ENCODE results near the gene UFSP1.

UFSP1 gene

DNA sequence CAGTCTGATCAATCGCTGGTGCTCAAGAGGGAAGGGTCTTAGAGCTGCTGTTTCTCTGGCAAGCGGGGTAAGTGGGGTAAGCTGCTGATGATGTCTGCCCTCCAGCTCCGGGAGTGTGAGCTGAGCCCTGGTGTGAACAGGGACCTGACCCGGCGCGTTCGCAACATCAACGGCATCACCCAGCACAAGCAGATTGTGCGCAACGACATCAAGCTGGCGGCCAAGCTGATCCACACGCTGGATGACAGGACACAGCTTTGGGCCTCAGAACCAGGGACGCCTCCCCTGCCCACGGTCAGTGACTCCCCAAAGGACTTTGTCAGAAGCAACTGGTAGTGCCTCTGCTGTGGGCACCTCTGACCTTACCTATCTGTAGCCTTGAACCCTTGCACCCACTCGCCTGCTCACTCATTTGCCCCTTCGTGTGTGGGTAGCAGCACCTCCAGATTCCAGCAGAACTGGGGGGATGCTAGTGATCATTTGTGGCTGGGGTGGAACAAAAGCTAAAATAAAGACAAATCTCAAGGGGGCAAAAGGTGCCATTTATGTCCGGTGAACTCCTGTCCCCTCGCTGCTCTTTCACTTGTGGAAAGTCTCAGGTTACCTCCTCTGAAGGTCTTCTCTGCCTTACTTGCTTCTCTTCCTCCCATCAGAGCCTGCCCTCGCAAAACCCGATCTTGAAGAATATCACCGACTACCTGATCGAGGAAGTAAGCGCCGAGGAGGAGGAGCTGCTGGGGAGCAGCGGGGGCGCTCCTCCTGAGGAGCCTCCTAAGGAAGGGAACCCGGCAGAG, 3.2 kb downstream of the UFSP1 start:
- Histone ChIP-seq H3K79me1 (ENCODE audit: low read length) (peaks cover 20% of the 10 kb centered on the region), H3K4ac (ENCODE audit: low read depth, low read length) (no peak overlapping the region), H2BK120ac (ENCODE audit: insufficient read depth, low read length, poor library complexity) (no peak overlapping the region), H2BK5ac (ENCODE audit: low read depth, low read length, poor library complexity) (no peak overlapping the region), H4K91ac (ENCODE audit: low read depth, low read length) (no peak overlapping the region), H4K12ac (ENCODE audit: low read depth, low read length) (no peak overlapping the region), H3K4me2 (ENCODE audit: low read length) (no peak overlapping the region), H3K18ac (ENCODE audit: low read length) (no peak overlapping the region), H3K79me2 (ENCODE audit: control insufficient read depth, insufficient read depth, low read length, poor library complexity) (peaks cover 17% of the 10 kb centered on the region), H3K4me3 (ENCODE audit: low read depth, low read length) (no peak overlapping the region), H3K14ac (ENCODE audit: low read length) (no peak overlapping the region), H4K8ac (ENCODE audit: low read depth, low read length) (no peak overlapping the region), H3K27me3 (ENCODE audit: insufficient read depth, low read length) (no peaks in the 10 kb centered on the region), H3K27ac (ENCODE audit: low read depth, low read length) (no peak overlapping the region), H3K36me3 (ENCODE audit: control insufficient read depth in 1 of 2, insufficient read depth in 2 of 2, low read length in 2 of 2) (peaks cover 72 to 75% of the 10 kb centered on the region in 2 experiments), H3K23ac (ENCODE audit: low read length) (no peak overlapping the region), H3K9me3 (ENCODE audit: insufficient read depth, low read depth, low read length) (no peaks in the 10 kb centered on the region), H3K4me1 (ENCODE audit: control insufficient read depth in 1 of 2, insufficient read depth in 2 of 2, low read length in 2 of 2) (peaks cover 7 to 16% of the 10 kb centered on the region in 2 experiments), H2BK12ac (ENCODE audit: low read length) (no peak overlapping the region), H2AK5ac (ENCODE audit: low read length) (no peak overlapping the region), H2AFZ (ENCODE audit: insufficient read depth, low read length, poor library complexity) (no peak overlapping the region), H3K9ac (ENCODE audit: low read length) (no peak overlapping the region)
- DNase-seq, result no peak
- WGBS (ENCODE audit: extremely low coverage, insufficient coverage, insufficient read length), result no CpG with 5 or more reads among the region's 27 CpGs

DNA sequence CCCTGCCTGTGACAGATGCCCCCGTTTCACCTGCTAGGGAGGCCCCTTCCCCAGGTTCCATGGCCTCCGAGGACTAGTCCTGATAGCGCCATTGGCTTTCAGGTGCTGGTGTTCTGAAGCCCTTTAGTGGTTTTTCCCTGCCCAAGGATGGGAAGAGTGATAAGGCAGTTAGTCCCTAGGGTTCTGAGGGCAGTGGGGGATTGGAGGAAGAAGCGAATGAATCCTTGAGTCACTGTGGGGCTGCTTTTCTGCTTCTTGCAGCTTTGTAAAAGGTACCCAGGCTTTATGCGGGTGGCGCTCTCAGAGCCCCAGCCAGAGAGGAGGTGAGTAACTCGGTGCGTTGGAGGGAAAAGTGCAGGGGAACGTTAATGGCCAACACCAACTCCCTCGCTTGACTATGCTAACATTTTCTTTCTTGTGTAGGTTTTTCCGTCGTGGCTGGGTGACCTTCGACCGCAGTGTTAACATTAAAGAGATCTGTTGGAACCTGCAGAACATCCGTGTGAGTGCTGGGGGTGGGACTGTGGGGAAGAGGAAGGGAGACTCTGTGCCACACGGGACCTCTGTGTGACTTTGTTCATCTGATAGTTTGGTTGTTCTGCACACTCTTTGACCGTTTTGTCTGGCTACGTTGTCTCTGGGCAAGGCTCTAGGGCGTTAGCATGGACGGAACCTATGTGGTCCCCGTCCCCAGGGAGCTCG, 3.9 kb downstream of the UFSP1 start:
- H2AK5ac ChIP-seq (ENCODE audit: low read length), result no peak overlapping the region
- no peak overlapping the region for H4K91ac ChIP-seq (ENCODE audit: low read depth, low read length)
- no peak overlapping the region for H2BK120ac ChIP-seq (ENCODE audit: insufficient read depth, low read length, poor library complexity)
- DNase-seq, result no peak
- peaks cover 11% of the 10 kb centered on the region for H3K79me2 ChIP-seq (ENCODE audit: control insufficient read depth, insufficient read depth, low read length, poor library complexity)
- peaks cover 0 to 8% of the 10 kb centered on the region in 2 experiments for H3K4me1 ChIP-seq (ENCODE audit: control insufficient read depth in 1 of 2, insufficient read depth in 2 of 2, low read length in 2 of 2)
- no peak overlapping the region for H4K12ac ChIP-seq (ENCODE audit: low read depth, low read length)
- H3K27ac ChIP-seq (ENCODE audit: low read depth, low read length), result no peak overlapping the region
- no peak overlapping the region for H3K4me2 ChIP-seq (ENCODE audit: low read length)
- H3K9ac ChIP-seq (ENCODE audit: low read length), result no peak overlapping the region
- H3K79me1 ChIP-seq (ENCODE audit: low read length), result peaks cover 12% of the 10 kb centered on the region
- H3K36me3 ChIP-seq (ENCODE audit: control insufficient read depth in 1 of 2, insufficient read depth in 2 of 2, low read length in 2 of 2), result peaks cover 77 to 81% of the 10 kb centered on the region in 2 experiments
- no peak overlapping the region for H3K4me3 ChIP-seq (ENCODE audit: low read depth, low read length)
- no CpG with 5 or more reads among the region's 22 CpGs for WGBS (ENCODE audit: extremely low coverage, insufficient coverage, insufficient read length)
- no peaks in the 10 kb centered on the region for H3K27me3 ChIP-seq (ENCODE audit: insufficient read depth, low read length)
- H2AFZ ChIP-seq (ENCODE audit: insufficient read depth, low read length, poor library complexity), result no peak overlapping the region
- H3K18ac ChIP-seq (ENCODE audit: low read length), result no peak overlapping the region
- no peaks in the 10 kb centered on the region for H3K9me3 ChIP-seq (ENCODE audit: insufficient read depth, low read depth, low read length)
- no peak overlapping the region for H3K23ac ChIP-seq (ENCODE audit: low read length)
- no peak overlapping the region for H3K4ac ChIP-seq (ENCODE audit: low read depth, low read length)
- H2BK12ac ChIP-seq (ENCODE audit: low read length), result no peak overlapping the region
- H4K8ac ChIP-seq (ENCODE audit: low read depth, low read length), result no peak overlapping the region
- H3K14ac ChIP-seq (ENCODE audit: low read length), result no peak overlapping the region
- no peak overlapping the region for H2BK5ac ChIP-seq (ENCODE audit: low read depth, low read length, poor library complexity)

DNA sequence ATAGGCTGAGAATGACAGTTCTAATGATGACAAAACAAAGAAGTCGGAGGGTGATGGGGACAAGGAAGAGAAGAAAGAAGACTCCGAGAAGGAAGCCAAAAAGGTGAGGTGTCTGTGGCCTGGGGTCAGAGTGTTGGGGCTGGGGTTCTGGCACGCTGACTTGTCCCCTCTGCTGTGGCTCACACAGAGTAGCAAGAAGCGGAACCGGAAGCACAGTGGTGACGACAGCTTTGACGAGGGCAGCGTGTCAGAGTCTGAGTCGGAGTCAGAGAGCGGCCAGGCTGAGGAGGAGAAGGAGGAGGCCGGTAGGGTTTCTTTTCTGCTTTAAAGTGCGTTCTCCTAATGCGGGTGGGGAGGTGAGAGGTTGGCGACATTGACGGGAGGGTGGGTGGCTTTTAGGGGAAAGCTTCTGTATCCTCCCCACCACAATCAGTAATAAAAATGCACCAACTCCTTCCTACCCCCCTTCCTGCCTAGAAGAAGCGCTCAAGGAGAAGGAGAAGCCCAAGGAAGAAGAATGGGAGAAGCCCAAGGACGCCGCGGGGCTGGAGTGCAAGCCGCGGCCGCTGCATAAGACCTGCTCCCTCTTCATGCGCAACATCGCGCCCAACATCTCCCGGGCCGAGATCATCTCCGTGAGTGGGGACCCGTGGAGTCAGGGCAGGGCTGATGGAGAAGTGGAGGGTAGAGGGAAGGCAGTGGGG, 4.6 kb downstream of the UFSP1 start:
- WGBS (ENCODE audit: extremely low coverage, insufficient coverage, insufficient read length), result no CpG with 5 or more reads among the region's 29 CpGs
- Histone ChIP-seq H3K14ac (ENCODE audit: low read length) (no peak overlapping the region), H3K9me3 (ENCODE audit: insufficient read depth, low read depth, low read length) (no peaks in the 10 kb centered on the region), H3K23ac (ENCODE audit: low read length) (no peak overlapping the region), H2AK5ac (ENCODE audit: low read length) (no peak overlapping the region), H4K8ac (ENCODE audit: low read depth, low read length) (no peak overlapping the region), H3K4me3 (ENCODE audit: low read depth, low read length) (no peak overlapping the region), H4K91ac (ENCODE audit: low read depth, low read length) (no peak overlapping the region), H2BK120ac (ENCODE audit: insufficient read depth, low read length, poor library complexity) (no peak overlapping the region), H3K9ac (ENCODE audit: low read length) (no peak overlapping the region), H3K4ac (ENCODE audit: low read depth, low read length) (no peak overlapping the region), H3K27ac (ENCODE audit: low read depth, low read length) (no peak overlapping the region), H3K79me1 (ENCODE audit: low read length) (peaks cover 7% of the 10 kb centered on the region), H2BK5ac (ENCODE audit: low read depth, low read length, poor library complexity) (no peak overlapping the region), H2BK12ac (ENCODE audit: low read length) (no peak overlapping the region), H3K36me3 (ENCODE audit: control insufficient read depth in 1 of 2, insufficient read depth in 2 of 2, low read length in 2 of 2) (peaks cover 82 to 86% of the 10 kb centered on the region in 2 experiments), H3K27me3 (ENCODE audit: insufficient read depth, low read length) (no peaks in the 10 kb centered on the region), H3K18ac (ENCODE audit: low read length) (no peak overlapping the region), H2AFZ (ENCODE audit: insufficient read depth, low read length, poor library complexity) (no peak overlapping the region), H3K4me2 (ENCODE audit: low read length) (no peak overlapping the region), H3K4me1 (ENCODE audit: control insufficient read depth in 1 of 2, insufficient read depth in 2 of 2, low read length in 2 of 2) (peaks cover 0 to 8% of the 10 kb centered on the region in 2 experiments), H3K79me2 (ENCODE audit: control insufficient read depth, insufficient read depth, low read length, poor library complexity) (peaks cover 9% of the 10 kb centered on the region), H4K12ac (ENCODE audit: low read depth, low read length) (no peak overlapping the region)
- no peak for DNase-seq

DNA sequence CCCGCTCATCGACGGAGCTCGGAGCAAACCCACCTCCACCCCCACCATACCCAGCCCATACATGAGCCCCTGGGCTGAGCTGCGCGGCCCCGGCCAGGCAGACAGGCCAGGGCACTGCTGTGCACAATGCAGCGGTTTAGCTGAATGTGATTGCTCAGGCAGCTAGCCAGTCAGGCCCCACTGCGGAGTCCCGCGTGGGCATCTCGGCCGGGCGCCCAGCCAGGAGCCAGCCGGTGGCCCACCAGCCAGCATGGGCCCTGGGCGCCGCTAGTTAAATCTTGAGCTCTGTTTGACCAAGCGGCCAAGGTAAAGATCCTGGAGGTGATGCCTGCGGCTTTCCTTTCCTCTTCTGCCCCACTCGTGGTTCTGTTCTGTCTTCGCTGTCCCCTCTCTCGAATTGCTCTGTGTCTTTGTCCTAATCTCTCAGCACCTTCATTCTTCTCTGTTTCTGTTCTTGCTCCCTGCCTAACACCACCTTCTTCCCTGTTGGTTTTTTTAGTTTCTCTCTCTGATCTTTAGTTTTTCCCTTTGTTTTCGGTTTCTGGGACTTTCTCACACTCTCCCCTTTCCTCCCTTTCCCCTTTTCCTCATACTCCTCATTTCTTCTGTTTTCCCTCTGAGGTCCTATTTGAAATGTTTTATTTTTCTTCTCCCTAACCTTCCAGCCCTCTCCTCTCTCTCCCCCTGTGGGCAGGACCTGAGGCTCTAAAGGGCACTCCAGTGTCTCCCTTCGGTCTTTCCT, 6.6 kb downstream of the UFSP1 start:
- Histone ChIP-seq H4K12ac (ENCODE audit: low read depth, low read length) (no peak overlapping the region), H2BK120ac (ENCODE audit: insufficient read depth, low read length, poor library complexity) (no peak overlapping the region)

More for the DNA sequence above, 6.6 kb downstream of the UFSP1 start:
- Histone ChIP-seq H4K8ac (ENCODE audit: low read depth, low read length) (no peak overlapping the region), H3K9me3 (ENCODE audit: insufficient read depth, low read depth, low read length) (no peaks in the 10 kb centered on the region), H2AK5ac (ENCODE audit: low read length) (no peak overlapping the region), H3K4me1 (ENCODE audit: control insufficient read depth in 1 of 2, insufficient read depth in 2 of 2, low read length in 2 of 2) (no peaks in the 10 kb centered on the region), H3K79me2 (ENCODE audit: control insufficient read depth, insufficient read depth, low read length, poor library complexity) (peaks cover 9% of the 10 kb centered on the region), H2BK5ac (ENCODE audit: low read depth, low read length, poor library complexity) (no peak overlapping the region), H3K4me2 (ENCODE audit: low read length) (no peak overlapping the region), H3K23ac (ENCODE audit: low read length) (no peak overlapping the region), H3K27me3 (ENCODE audit: insufficient read depth, low read length) (no peaks in the 10 kb centered on the region), H3K79me1 (ENCODE audit: low read length) (no peaks in the 10 kb centered on the region), H3K14ac (ENCODE audit: low read length) (no peak overlapping the region), H3K18ac (ENCODE audit: low read length) (no peak overlapping the region), H2BK12ac (ENCODE audit: low read length) (no peak overlapping the region), H4K91ac (ENCODE audit: low read depth, low read length) (no peak overlapping the region), H3K36me3 (ENCODE audit: control insufficient read depth in 1 of 2, insufficient read depth in 2 of 2, low read length in 2 of 2) (peaks cover 84 to 87% of the 10 kb centered on the region in 2 experiments), H3K27ac (ENCODE audit: low read depth, low read length) (no peak overlapping the region), H2AFZ (ENCODE audit: insufficient read depth, low read length, poor library complexity) (no peak overlapping the region), H3K4me3 (ENCODE audit: low read depth, low read length) (no peak overlapping the region), H3K9ac (ENCODE audit: low read length) (no peak overlapping the region), H3K4ac (ENCODE audit: low read depth, low read length) (no peak overlapping the region)
- DNase-seq, result no peak
- no CpG with 5 or more reads among the region's 24 CpGs for WGBS (ENCODE audit: extremely low coverage, insufficient coverage, insufficient read length)
